GM12878 (cell line): ENCODE data around the gene ALG3. TPM values are rescaled to one million over a fixed set of nuclear protein-coding genes. Genes with fewer than 3 reads are reported as not detected.

Experiments used
- ATAC-seq: fragments of 200-7000 bp; cut with Tn5 transposase; 3 replicates; pipeline ENCODE4 v1.9.1; 2020; ENCODE audit warnings: mild to moderate bottlenecking, moderate library complexity
- BruUV-seq: library from RNA; stranded (reverse); fragments of 400-500 nt; replicated peaks from 2 replicates; lab custom pipeline; 2021; lab: Mats Ljungman, UMichigan
- CTCF ChIA-PET: fragments of 300-600 bp; sonication (Branson Sonifier 250); formaldehyde crosslinking; extraction: SDS; loops from one replicate; lab custom pipeline; 2021; ENCODE audit warnings: inconsistent platforms; lab: Yijun Ruan, JAX
- POLR2A ChIA-PET: fragments of 350-600 bp; formaldehyde crosslinking; extraction: SDS; loops from one replicate; lab custom pipeline; 2021; ENCODE audit warnings: inconsistent platforms; lab: Charles Lee
- RAD21 ChIA-PET: fragments of 300-600 bp; sonication (Branson Sonifier 250); formaldehyde crosslinking; loops from one replicate; lab custom pipeline; 2023; ENCODE audit warnings: antibody characterized with exemption; ENCODE audit not compliant: unreplicated experiment; lab: Charles Lee
- SMC1A ChIA-PET: fragments of 300-600 bp; sonication (Branson Sonifier 250); formaldehyde crosslinking; loops from one replicate; lab custom pipeline; 2023; ENCODE audit not compliant: unreplicated experiment, uncharacterized antibody; lab: Charles Lee
- DNase-seq: peaks from one replicate; pipeline ENCODE4 v3.0.0-alpha.2; 2011; ENCODE audit warnings: low read depth, low spot score
- FAIRE-seq: peaks from 3 replicates; lab custom pipeline; 2011; peaks lifted over from hg19 to GRCh38; lab: Jason Lieb, UNC
- H2AFZ ChIP-seq: 2 replicates; pipeline ENCODE4 v1.6.0; 2011; ENCODE audit warnings: low read depth, low read length, control low read depth; ENCODE audit not compliant: control insufficient read depth
- H3K27ac ChIP-seq: 2 replicates; pipeline ENCODE4 v1.5.1; 2011; ENCODE audit warnings: control low read depth; ENCODE audit not compliant: control insufficient read depth, insufficient read depth
- H3K27me3 ChIP-seq, 2 experiments: replicated peaks in 1 of 2; 2 replicates each; pipeline versions ENCODE4 v1.6.0 to v1.6.1; 2011; ENCODE audit warnings: low read length in 1 of 2; ENCODE audit not compliant: control insufficient read depth in 2 of 2, insufficient read depth in 2 of 2
- H3K36me3 ChIP-seq, 2 experiments: 2 replicates each; pipeline ENCODE4 v1.5.1; 2011; ENCODE audit warnings: low read length in 1 of 2; ENCODE audit not compliant: control insufficient read depth in 2 of 2, insufficient read depth in 2 of 2
- H3K4me1 ChIP-seq: 2 replicates; pipeline ENCODE4 v1.6.1; 2011; ENCODE audit warnings: mild to moderate bottlenecking, low read length, moderate library complexity, mixed read lengths; ENCODE audit not compliant: control insufficient read depth, insufficient read depth
- H3K4me2 ChIP-seq: 2 replicates; pipeline ENCODE4 v1.6.0; 2011; ENCODE audit warnings: control low read depth; ENCODE audit not compliant: control insufficient read depth, insufficient read depth
- H3K4me3 ChIP-seq: fragments of 200-600 bp; sonication (generic); 2 replicates; pipeline ENCODE4 v1.5.1; 2016
- H3K79me2 ChIP-seq: 2 replicates; pipeline ENCODE4 v1.6.0; 2011; ENCODE audit warnings: low read length; ENCODE audit not compliant: control insufficient read depth, insufficient read depth
- H3K9ac ChIP-seq: 2 replicates; pipeline ENCODE4 v1.8.0; 2011; ENCODE audit warnings: low read length, control low read depth, mixed read lengths; ENCODE audit not compliant: control insufficient read depth, insufficient read depth
- H3K9me3 ChIP-seq: replicated peaks from 3 replicates; pipeline ENCODE4 v1.5.1; 2011; ENCODE audit warnings: mild to moderate bottlenecking, low read length; ENCODE audit not compliant: control insufficient read depth, insufficient read depth
- H4K20me1 ChIP-seq: 2 replicates; pipeline ENCODE4 v1.6.0; 2011; ENCODE audit not compliant: control insufficient read depth, insufficient read depth
- BMI1 ChIP-seq: fragments of 450-650 bp; IDR thresholded peaks from 2 replicates; pipeline ENCODE4 v1.6.1; 2016; ENCODE audit warnings: mild to moderate bottlenecking, moderate library complexity, borderline replicate concordance
- CBX3 ChIP-seq: fragments of 200-600 bp; sonication (generic); IDR thresholded peaks from 2 replicates; pipeline ENCODE4 v1.6.1; 2016; ENCODE audit warnings: low read depth, borderline replicate concordance
- CREB1 ChIP-seq: IDR thresholded peaks from 2 replicates; pipeline ENCODE4 v1.6.1; 2012; ENCODE audit warnings: low read depth, mild to moderate bottlenecking, inconsistent platforms
- FOXK2 ChIP-seq: fragments of 450-650 bp; IDR thresholded peaks from 2 replicates; pipeline ENCODE4 v1.6.1; 2017; ENCODE audit warnings: mild to moderate bottlenecking, moderate library complexity
- NFXL1 ChIP-seq: fragments of 450-650 bp; IDR thresholded peaks from 2 replicates; pipeline ENCODE4 v1.6.1; 2017; ENCODE audit warnings: antibody characterized with exemption, mild to moderate bottlenecking, borderline replicate concordance
- NR2F1 ChIP-seq: fragments of 450-650 bp; conservative IDR thresholded peaks from 2 replicates; pipeline ENCODE4 v1.6.1; 2017; ENCODE audit warnings: mild to moderate bottlenecking
- NRF1 ChIP-seq: conservative IDR thresholded peaks from 2 replicates; pipeline ENCODE4 v1.6.1; 2011; ENCODE audit warnings: mild to moderate bottlenecking, low read depth, low read length, improper control_type of control experiment
- PAX8 ChIP-seq: fragments of 450-650 bp; IDR thresholded peaks from 2 replicates; pipeline ENCODE4 v1.6.1; 2017; ENCODE audit warnings: mild to moderate bottlenecking, moderate library complexity
- SMAD1 ChIP-seq: fragments of 450-650 bp; IDR thresholded peaks from 2 replicates; pipeline ENCODE4 v1.6.1; 2018; ENCODE audit warnings: mild to moderate bottlenecking, low read depth; ENCODE audit not compliant: partially characterized antibody
- SMAD5 ChIP-seq: IDR thresholded peaks from 2 replicates; pipeline ENCODE4 v1.6.1; 2016; ENCODE audit warnings: antibody characterized with exemption, low read depth
- STAT1 ChIP-seq: fragments of 450-650 bp; conservative IDR thresholded peaks from 2 replicates; pipeline ENCODE4 v1.6.1; 2014; ENCODE audit warnings: antibody characterized with exemption, mild to moderate bottlenecking
- WGBS: methylation state at CpG from one replicate; pipeline ENCODE4 v1.1.6; 2016; ENCODE audit warnings: low lambda C conversion rate; ENCODE audit not compliant: insufficient replicate concordance, insufficient coverage; ENCODE audit errors: missing lambda C conversion rate; 5-methylcytosine and 5-hydroxymethylcytosine counted together
- in situ Hi-C: fragments of 300-500 bp; cut with MboI; formaldehyde crosslinking; loops from 9 replicates; pipeline ENCODE4 v1.14.3; 2018; ENCODE audit warnings: mixed read lengths
- intact Hi-C: fragments of 100-400 bp; cut with micrococcal nuclease; formaldehyde crosslinking; loops from one replicate; pipeline ENCODE4 v1.14.2; 2022; ENCODE audit not compliant: unreplicated experiment
- polyA plus RNA-seq, 11 experiments: library from polyadenylated mRNA; depleted of rRNA in 4 of 11; unstranded in 6 of 11; stranded (reverse) in 5 of 11; fragments of >200 nt; fragmentation: Nextera tagmentation in 4 of 11; fragmentation: Illumina TruSeq in 1 of 11; extraction: Ambion mirVana in 4 of 11; extraction: Trizol in 1 of 11; gene quantifications; 1 replicate in 1 of 11; 2 replicates in 10 of 11; pipeline versions ENCODE4 v1.2.1 to v1.2.3, GENCODE V29; 2011 to 2016; ENCODE audit warnings: inconsistent platforms in 2 of 11, missing spikeins in 2 of 11, low read depth in 1 of 11
- total RNA-seq, 4 experiments: library from RNA; depleted of rRNA in 3 of 4; stranded (reverse); fragments of >200 nt in 3 of 4; fragmentation: Illumina TruSeq in 1 of 4; extraction: Trizol in 1 of 4; gene quantifications; 2 replicates each; pipeline versions ENCODE4 v1.2.1 to v1.2.3, GENCODE V29; 2013 to 2021
- TF ChIP-seq, protein P1 (sequence below): fragments of 450-650 bp; IDR thresholded peaks from 2 replicates; pipeline ENCODE4 v1.6.1; 2016; ENCODE audit warnings: mild to moderate bottlenecking, moderate library complexity, borderline replicate concordance
- TF ChIP-seq, protein P2 (sequence below): IDR thresholded peaks from 2 replicates; pipeline ENCODE4 v1.6.1; 2012; ENCODE audit warnings: low read depth, low read length, improper control_type of control experiment
- TF ChIP-seq, protein P3 (sequence below): IDR thresholded peaks from 2 replicates; pipeline ENCODE4 v1.6.1; 2012; ENCODE audit warnings: improper control_type of control experiment, low read depth, low read length; ENCODE audit not compliant: insufficient replicate concordance
- TF ChIP-seq, protein P4 (sequence below): IDR thresholded peaks from 2 replicates; pipeline ENCODE4 v1.6.1; 2012; ENCODE audit warnings: low read depth, low read length, improper control_type of control experiment

The ALG3 gene
- total and polyA plus RNA-seq, 10 of the 15 experiments (the other 5 are each of a cell fraction or from before 2014, with no cell fraction given) = 13.6 to 84.7 (median 39.4) TPM

DNA sequence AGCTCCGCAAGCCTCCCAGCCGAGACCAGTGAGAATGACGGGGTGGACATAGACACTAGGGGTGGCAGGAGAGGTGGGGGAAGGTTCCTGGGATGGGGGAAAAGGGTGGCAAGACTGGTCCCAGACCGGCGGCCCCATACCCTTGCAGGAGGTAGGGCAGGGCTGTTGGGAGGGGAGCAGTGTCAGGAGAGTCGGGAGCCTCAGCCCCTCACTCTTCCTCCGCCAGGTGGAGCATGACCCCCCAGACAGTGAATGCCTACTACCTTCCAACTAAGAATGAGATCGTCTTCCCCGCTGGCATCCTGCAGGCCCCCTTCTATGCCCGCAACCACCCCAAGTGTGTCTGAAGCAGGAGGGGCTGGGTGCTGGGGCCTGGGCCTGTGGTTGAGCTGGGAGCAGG is 41.6 kb upstream of the ALG3 start:
- ChIA-PET POLR2A (no interaction called here), CTCF (interaction anchor here (1.8 to 1.9 kb wide), 2 partner anchors 63 to 395 kb away, joined by 5 to 12 read pairs; no protein-coding TSS in a partner anchor), SMC1A (no interaction called here), RAD21 (interaction anchor here (0.6 to 1.0 kb wide), 2 partner anchors 394 to 395 kb away, joined by 3 to 4 read pairs; no protein-coding TSS in a partner anchor)
- BruUV-seq = no TSS peak
- H3K4me1 ChIP-seq = no peaks in the 10 kb centered on the region
- H3K4me2 ChIP-seq = no peak overlapping the region
- no peak overlapping the region for H2AFZ ChIP-seq
- H3K79me2 ChIP-seq = no peaks in the 10 kb centered on the region
- in situ Hi-C loops (no loop called here), intact Hi-C loops (no loop called here)
- H3K27ac ChIP-seq = no peak overlapping the region
- DNase-seq (no peak), ATAC-seq (no peak), FAIRE-seq (no peak)
- H3K9me3 ChIP-seq = no peaks in the 10 kb centered on the region
- H3K4me3 ChIP-seq = no peak overlapping the region
- no peaks in the 10 kb centered on the region for H3K27me3 ChIP-seq
- no peaks in the 10 kb centered on the region for H3K36me3 ChIP-seq
- 72% methylated on average over 8 of the region's 10 CpGs for WGBS
- no peaks in the 10 kb centered on the region for H4K20me1 ChIP-seq
- H3K9ac ChIP-seq = no peak overlapping the region
- TF ChIP-seq, protein P1, sequence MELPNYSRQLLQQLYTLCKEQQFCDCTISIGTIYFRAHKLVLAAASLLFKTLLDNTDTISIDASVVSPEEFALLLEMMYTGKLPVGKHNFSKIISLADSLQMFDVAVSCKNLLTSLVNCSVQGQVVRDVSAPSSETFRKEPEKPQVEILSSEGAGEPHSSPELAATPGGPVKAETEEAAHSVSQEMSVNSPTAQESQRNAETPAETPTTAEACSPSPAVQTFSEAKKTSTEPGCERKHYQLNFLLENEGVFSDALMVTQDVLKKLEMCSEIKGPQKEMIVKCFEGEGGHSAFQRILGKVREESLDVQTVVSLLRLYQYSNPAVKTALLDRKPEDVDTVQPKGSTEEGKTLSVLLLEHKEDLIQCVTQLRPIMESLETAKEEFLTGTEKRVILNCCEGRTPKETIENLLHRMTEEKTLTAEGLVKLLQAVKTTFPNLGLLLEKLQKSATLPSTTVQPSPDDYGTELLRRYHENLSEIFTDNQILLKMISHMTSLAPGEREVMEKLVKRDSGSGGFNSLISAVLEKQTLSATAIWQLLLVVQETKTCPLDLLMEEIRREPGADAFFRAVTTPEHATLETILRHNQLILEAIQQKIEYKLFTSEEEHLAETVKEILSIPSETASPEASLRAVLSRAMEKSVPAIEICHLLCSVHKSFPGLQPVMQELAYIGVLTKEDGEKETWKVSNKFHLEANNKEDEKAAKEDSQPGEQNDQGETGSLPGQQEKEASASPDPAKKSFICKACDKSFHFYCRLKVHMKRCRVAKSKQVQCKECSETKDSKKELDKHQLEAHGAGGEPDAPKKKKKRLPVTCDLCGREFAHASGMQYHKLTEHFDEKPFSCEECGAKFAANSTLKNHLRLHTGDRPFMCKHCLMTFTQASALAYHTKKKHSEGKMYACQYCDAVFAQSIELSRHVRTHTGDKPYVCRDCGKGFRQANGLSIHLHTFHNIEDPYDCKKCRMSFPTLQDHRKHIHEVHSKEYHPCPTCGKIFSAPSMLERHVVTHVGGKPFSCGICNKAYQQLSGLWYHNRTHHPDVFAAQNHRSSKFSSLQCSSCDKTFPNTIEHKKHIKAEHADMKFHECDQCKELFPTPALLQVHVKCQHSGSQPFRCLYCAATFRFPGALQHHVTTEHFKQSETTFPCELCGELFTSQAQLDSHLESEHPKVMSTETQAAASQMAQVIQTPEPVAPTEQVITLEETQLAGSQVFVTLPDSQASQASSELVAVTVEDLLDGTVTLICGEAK = no peak
- TF ChIP-seq SMAD5 = no peak
- no peak for TF ChIP-seq FOXK2
- TF ChIP-seq, protein P2, sequence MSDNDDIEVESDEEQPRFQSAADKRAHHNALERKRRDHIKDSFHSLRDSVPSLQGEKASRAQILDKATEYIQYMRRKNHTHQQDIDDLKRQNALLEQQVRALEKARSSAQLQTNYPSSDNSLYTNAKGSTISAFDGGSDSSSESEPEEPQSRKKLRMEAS = no peak
- TF ChIP-seq NR2F1 = no peak
- TF ChIP-seq CREB1 = no peak
- no peak for TF ChIP-seq SMAD1
- TF ChIP-seq, protein P3, sequence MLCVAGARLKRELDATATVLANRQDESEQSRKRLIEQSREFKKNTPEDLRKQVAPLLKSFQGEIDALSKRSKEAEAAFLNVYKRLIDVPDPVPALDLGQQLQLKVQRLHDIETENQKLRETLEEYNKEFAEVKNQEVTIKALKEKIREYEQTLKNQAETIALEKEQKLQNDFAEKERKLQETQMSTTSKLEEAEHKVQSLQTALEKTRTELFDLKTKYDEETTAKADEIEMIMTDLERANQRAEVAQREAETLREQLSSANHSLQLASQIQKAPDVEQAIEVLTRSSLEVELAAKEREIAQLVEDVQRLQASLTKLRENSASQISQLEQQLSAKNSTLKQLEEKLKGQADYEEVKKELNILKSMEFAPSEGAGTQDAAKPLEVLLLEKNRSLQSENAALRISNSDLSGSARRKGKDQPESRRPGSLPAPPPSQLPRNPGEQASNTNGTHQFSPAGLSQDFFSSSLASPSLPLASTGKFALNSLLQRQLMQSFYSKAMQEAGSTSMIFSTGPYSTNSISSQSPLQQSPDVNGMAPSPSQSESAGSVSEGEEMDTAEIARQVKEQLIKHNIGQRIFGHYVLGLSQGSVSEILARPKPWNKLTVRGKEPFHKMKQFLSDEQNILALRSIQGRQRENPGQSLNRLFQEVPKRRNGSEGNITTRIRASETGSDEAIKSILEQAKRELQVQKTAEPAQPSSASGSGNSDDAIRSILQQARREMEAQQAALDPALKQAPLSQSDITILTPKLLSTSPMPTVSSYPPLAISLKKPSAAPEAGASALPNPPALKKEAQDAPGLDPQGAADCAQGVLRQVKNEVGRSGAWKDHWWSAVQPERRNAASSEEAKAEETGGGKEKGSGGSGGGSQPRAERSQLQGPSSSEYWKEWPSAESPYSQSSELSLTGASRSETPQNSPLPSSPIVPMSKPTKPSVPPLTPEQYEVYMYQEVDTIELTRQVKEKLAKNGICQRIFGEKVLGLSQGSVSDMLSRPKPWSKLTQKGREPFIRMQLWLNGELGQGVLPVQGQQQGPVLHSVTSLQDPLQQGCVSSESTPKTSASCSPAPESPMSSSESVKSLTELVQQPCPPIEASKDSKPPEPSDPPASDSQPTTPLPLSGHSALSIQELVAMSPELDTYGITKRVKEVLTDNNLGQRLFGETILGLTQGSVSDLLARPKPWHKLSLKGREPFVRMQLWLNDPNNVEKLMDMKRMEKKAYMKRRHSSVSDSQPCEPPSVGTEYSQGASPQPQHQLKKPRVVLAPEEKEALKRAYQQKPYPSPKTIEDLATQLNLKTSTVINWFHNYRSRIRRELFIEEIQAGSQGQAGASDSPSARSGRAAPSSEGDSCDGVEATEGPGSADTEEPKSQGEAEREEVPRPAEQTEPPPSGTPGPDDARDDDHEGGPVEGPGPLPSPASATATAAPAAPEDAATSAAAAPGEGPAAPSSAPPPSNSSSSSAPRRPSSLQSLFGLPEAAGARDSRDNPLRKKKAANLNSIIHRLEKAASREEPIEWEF = no peak
- TF ChIP-seq NFXL1 = no peak
- TF ChIP-seq STAT1 = no peak
- TF ChIP-seq PAX8 = no peak
- no peak for TF ChIP-seq CBX3
- TF ChIP-seq, protein P4, sequence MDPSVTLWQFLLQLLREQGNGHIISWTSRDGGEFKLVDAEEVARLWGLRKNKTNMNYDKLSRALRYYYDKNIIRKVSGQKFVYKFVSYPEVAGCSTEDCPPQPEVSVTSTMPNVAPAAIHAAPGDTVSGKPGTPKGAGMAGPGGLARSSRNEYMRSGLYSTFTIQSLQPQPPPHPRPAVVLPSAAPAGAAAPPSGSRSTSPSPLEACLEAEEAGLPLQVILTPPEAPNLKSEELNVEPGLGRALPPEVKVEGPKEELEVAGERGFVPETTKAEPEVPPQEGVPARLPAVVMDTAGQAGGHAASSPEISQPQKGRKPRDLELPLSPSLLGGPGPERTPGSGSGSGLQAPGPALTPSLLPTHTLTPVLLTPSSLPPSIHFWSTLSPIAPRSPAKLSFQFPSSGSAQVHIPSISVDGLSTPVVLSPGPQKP = no peak
- no peak for TF ChIP-seq BMI1
- no peak for TF ChIP-seq NRF1
